Astrocyte of the spinal cord (primary cell): Measurements from ENCODE around the gene PAGE3.

Experiments
- DNase-seq: peaks from one replicate; pipeline ENCODE4 v3.0.0; 2011; ENCODE audit warnings: low read depth, low spot score
- H3K4me3 ChIP-seq: 2 replicates; pipeline ENCODE4 v1.5.1; 2011; ENCODE audit warnings: low read depth, mild to moderate bottlenecking, low read length, moderate library complexity
- CTCF ChIP-seq: IDR thresholded peaks from 2 replicates; pipeline ENCODE4 v1.5.1; 2012; ENCODE audit warnings: low read depth, mild to moderate bottlenecking, low read length, inconsistent platforms
- in situ Hi-C: cut with HindIII; loops from 2 replicates; pipeline ENCODE4 v1.10.0; 2017; ENCODE audit warnings: low sequenced_read_pairs

PAGE3 gene

GRCh38 chrX:55264816-55265215 is at the start of gene PAGE3:
Gene PAGE3, minus strand, starts transcription at chrX:55264916. Its CDS starts 1,013 bp downstream, at chrX:55263903.
- no peak for DNase-seq
- in situ Hi-C loops: no loop called here
- H3K4me3 ChIP-seq: no peak within 1 kb of the TSS
- TF ChIP-seq CTCF: no peak

GRCh38 chrX:55312655-55313054 is 47.9 kb upstream of the PAGE3 start:
- no peak for DNase-seq
- in situ Hi-C loops: no loop called here
- TF ChIP-seq CTCF: no peak
- no peak overlapping the region for H3K4me3 ChIP-seq

- DNase-seq: no peak
- no peak for TF ChIP-seq CTCF
- in situ Hi-C loops: no loop called here
- no peak overlapping the region for H3K4me3 ChIP-seq
Measured at GRCh38 chrX:55290963-55291362, 26.2 kb upstream of the PAGE3 start.

- in situ Hi-C loops: no loop called here
- DNase-seq: no peak
- H3K4me3 ChIP-seq: no peak overlapping the region
- no peak for TF ChIP-seq CTCF
Measured at GRCh38 chrX:55279832-55280231, 15.1 kb upstream of the PAGE3 start.

- no peak for DNase-seq
- in situ Hi-C loops: no loop called here
- TF ChIP-seq CTCF: no peak
- no peak overlapping the region for H3K4me3 ChIP-seq
Measured at GRCh38 chrX:55260806-55261205, 3.9 kb downstream of the PAGE3 start.

GRCh38 chrX:55253528-55253927 is 11.2 kb downstream of the PAGE3 start:
- no peak for DNase-seq
- no peak for TF ChIP-seq CTCF
- H3K4me3 ChIP-seq: no peak overlapping the region
- in situ Hi-C loops: no loop called here

- no peak for DNase-seq
- in situ Hi-C loops: no loop called here
- no peak for TF ChIP-seq CTCF
- no peak overlapping the region for H3K4me3 ChIP-seq
Measured at GRCh38 chrX:55240788-55241340, 23.9 kb downstream of the PAGE3 start.
